Measurements from ENCODE around the gene FAM89A.

DNA sequence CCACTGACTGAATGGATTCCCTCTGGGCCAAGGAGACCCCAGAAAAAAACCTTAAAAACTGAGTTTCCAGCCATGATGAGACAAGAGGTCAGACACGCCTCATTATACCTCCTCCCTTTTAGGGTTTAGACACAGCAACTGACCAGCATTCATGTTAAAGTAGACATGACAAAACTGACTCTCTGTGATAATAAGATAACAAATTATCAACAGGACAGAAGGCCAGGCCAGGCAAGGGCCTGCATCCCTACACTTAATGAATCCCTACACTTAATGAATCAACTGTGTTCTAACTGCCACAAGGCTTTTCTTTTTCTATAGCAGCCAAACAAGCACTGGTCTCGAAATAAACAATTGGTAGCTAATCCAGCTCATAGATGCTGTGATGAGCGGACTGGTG is 33.3 kb upstream of the FAM89A start:
- TF ChIP-seq, protein P1, sequence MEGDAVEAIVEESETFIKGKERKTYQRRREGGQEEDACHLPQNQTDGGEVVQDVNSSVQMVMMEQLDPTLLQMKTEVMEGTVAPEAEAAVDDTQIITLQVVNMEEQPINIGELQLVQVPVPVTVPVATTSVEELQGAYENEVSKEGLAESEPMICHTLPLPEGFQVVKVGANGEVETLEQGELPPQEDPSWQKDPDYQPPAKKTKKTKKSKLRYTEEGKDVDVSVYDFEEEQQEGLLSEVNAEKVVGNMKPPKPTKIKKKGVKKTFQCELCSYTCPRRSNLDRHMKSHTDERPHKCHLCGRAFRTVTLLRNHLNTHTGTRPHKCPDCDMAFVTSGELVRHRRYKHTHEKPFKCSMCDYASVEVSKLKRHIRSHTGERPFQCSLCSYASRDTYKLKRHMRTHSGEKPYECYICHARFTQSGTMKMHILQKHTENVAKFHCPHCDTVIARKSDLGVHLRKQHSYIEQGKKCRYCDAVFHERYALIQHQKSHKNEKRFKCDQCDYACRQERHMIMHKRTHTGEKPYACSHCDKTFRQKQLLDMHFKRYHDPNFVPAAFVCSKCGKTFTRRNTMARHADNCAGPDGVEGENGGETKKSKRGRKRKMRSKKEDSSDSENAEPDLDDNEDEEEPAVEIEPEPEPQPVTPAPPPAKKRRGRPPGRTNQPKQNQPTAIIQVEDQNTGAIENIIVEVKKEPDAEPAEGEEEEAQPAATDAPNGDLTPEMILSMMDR (IDR thresholded peaks at IDR 0.05 in 2 of 3, conservative IDR thresholded peaks at IDR 0.05 in 1 of 3; ENCODE audit: borderline replicate concordance in 1 of 3, insufficient read depth in 1 of 3, low read depth in 2 of 3, low read length in 2 of 3), result no peak
- TF ChIP-seq POLR2AphosphoS5 (IDR thresholded peaks at IDR 0.05; ENCODE audit: low read depth, low read length), result no peak
- no peak for TF ChIP-seq POLR2A (IDR thresholded peaks at IDR 0.05; ENCODE audit: borderline replicate concordance, extremely low read depth, insufficient read depth, insufficient read length)
- no peak for TF ChIP-seq ELF1 (IDR thresholded peaks at IDR 0.05; ENCODE audit: borderline replicate concordance, low read depth)
- TF ChIP-seq ZFX (IDR thresholded peaks at IDR 0.05), result no peak
- TF ChIP-seq, protein P2, sequence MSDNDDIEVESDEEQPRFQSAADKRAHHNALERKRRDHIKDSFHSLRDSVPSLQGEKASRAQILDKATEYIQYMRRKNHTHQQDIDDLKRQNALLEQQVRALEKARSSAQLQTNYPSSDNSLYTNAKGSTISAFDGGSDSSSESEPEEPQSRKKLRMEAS (IDR thresholded peaks at IDR 0.05), result no peak
- no peak for TF ChIP-seq RAD21 (IDR thresholded peaks at IDR 0.05; ENCODE audit: low read depth)
- no peak for TF ChIP-seq EZH2phosphoT487 (IDR thresholded peaks at IDR 0.05; ENCODE audit: borderline replicate concordance)
- no peak for TF ChIP-seq JUND (IDR thresholded peaks at IDR 0.05)
- no peak for TF ChIP-seq ATF3 (IDR thresholded peaks at IDR 0.05)

All from HCT116 (cell line).